Aorta (tissue), 5 donors: ENCODE data around the gene PAX7. TPM values are rescaled to one million over a fixed set of nuclear protein-coding genes. Genes with fewer than 3 reads are reported as not detected.

Source experiments
- ATAC-seq: fragments of 200-7000 bp; cut with Tn5 transposase; one replicate; pipeline ENCODE4 v1.9.1; 2022; ENCODE audit warnings: moderate library complexity; ENCODE audit not compliant: low FRiP score
- DNase-seq, 2 donors: peaks; one replicate each; pipeline ENCODE4 v3.0.0-alpha.2; 2020
- H3K27ac ChIP-seq, 2 donors: one replicate each; pipeline ENCODE4 v1.5.1; 2013; ENCODE audit warnings: low read length in 2 of 2, mild to moderate bottlenecking in 2 of 2, moderate library complexity in 2 of 2, control low read depth in 1 of 2, inconsistent platforms in 1 of 2, low read depth in 1 of 2
- H3K27me3 ChIP-seq, 2 donors: one replicate each; pipeline ENCODE4 v1.6.1; 2013; ENCODE audit warnings: control low read depth in 1 of 2, low read length in 1 of 2, mild to moderate bottlenecking in 1 of 2, moderate library complexity in 1 of 2; ENCODE audit not compliant: insufficient read depth in 2 of 2, control insufficient read depth in 1 of 2
- H3K36me3 ChIP-seq, 2 donors: one replicate each; pipeline ENCODE4 v1.6.1; 2013; ENCODE audit warnings: control low read depth in 1 of 2, low read length in 1 of 2, mild to moderate bottlenecking in 1 of 2; ENCODE audit not compliant: insufficient read depth in 2 of 2, control insufficient read depth in 1 of 2
- H3K4me1 ChIP-seq, 2 donors: one replicate each; pipeline ENCODE4 v1.6.1; 2013; ENCODE audit warnings: low read length in 2 of 2, control low read depth in 1 of 2, mild to moderate bottlenecking in 1 of 2, moderate library complexity in 1 of 2; ENCODE audit not compliant: insufficient read depth in 2 of 2, control insufficient read depth in 1 of 2
- H3K4me3 ChIP-seq, 2 donors: one replicate each; pipeline ENCODE4 v1.5.1; 2013; ENCODE audit warnings: low read length in 2 of 2, control low read depth in 1 of 2, mild to moderate bottlenecking in 1 of 2
- H3K9me3 ChIP-seq: one replicate; pipeline ENCODE4 v1.6.1; 2013; ENCODE audit warnings: mild to moderate bottlenecking, low read length; ENCODE audit not compliant: control insufficient read depth
- WGBS, 2 donors: extraction: QIAGEN DNeasy Blood & Tissue Kit; methylation state at CpG; one replicate each; pipeline ENCODE4 v1.1.7; 2013; 5-methylcytosine and 5-hydroxymethylcytosine counted together
- intact Hi-C, 2 donors: fragments of 100-400 bp; cut with DNase I; formaldehyde crosslinking; loops; one replicate each; pipeline versions ENCODE4 v1.14.2 to v1.15.0; 2022
- polyA plus RNA-seq, 2 donors: library from polyadenylated mRNA; stranded (reverse); fragments of 200-250 nt; gene quantifications; one replicate each; pipeline ENCODE4 v1.2.3, GENCODE V29; 2013
- total RNA-seq, 2 donors: library from RNA; stranded (reverse); fragmentation: NEBNext Ultra II Directional; extraction: Animal tissue kit (Norgen Biotek cat#: 25700); gene quantifications; one replicate each; pipeline ENCODE4 v1.2.1, GENCODE V29; 2021
- donor health status: healthy with polysubstance abuse.
- donor health status: Bipolar disorder and iron deficiency.
- donor health status: DM: no; HTN: no; CAD: no.
- donor health status: DM: no; HTN: no; CAD: no.
- donor health status: DM: yes; HTN: yes; CAD: no.

Gene PAX7
- total and polyA plus RNA-seq, 4 donors = not detected

DNA sequence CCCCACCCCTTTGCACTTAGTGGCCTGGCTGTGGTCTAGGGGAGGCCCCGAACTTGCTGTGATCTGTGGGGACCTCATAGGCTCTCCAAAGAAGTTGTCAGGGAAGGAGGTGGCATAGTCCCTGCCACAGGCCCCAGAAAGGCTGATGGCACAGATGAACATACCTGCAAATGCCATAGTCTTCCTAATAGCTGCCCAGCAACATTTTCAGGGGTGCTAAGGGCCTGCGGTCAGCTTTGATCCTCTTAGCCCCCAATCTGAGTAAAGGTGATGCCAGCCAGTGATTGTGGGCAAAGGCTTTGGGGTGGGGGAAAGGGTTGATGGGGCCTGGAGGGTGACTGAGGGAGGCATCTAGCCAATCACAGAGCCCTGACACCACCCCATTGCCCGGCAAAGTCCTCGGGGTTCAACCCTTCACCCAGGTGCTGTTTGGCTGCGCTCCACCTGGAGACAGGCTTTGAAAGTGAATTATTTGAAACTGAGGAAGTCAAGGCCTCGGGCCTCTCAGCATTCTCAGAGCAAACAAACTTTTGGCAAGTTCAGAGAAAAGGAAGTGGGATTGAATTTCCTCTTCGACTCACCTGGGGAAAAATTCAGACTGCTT is 35.8 kb downstream of the PAX7 start:
- intact Hi-C loops = no loop called here
- no peak for ATAC-seq
- 77% methylated on average over 7 of the region's 7 CpGs for WGBS, 2 donors

GRCh38 chr1:18667333-18667732 is 36.7 kb downstream of the PAX7 start:
- no peaks in the 10 kb centered on the region for H3K27me3 ChIP-seq
- H3K9me3 ChIP-seq = no peaks in the 10 kb centered on the region
- no peaks in the 10 kb centered on the region for H3K4me1 ChIP-seq
- no peak overlapping the region for H3K27ac ChIP-seq
- WGBS, 2 donors = 89 to 91% methylated on average over 6 of the region's 6 CpGs
- DNase-seq (no peak), ATAC-seq (no peak)
- H3K4me3 ChIP-seq = no peak overlapping the region
- no peaks in the 10 kb centered on the region for H3K36me3 ChIP-seq
- intact Hi-C loops = no loop called here

More for the DNA sequence above, 35.8 kb downstream of the PAX7 start:
- Histone ChIP-seq H3K9me3 (no peaks in the 10 kb centered on the region), H3K27ac (no peak overlapping the region), H3K4me1 (no peaks in the 10 kb centered on the region), H3K4me3 (no peak overlapping the region), H3K27me3 (no peaks in the 10 kb centered on the region), H3K36me3 (no peaks in the 10 kb centered on the region)
- no peak for DNase-seq

- Histone ChIP-seq H3K9me3 (no peaks in the 10 kb centered on the region), H3K27ac (no peak overlapping the region), H3K4me3 (no peak overlapping the region), H3K36me3 (no peaks in the 10 kb centered on the region), H3K27me3 (no peaks in the 10 kb centered on the region), H3K4me1 (no peaks in the 10 kb centered on the region)
- DNase-seq (no peak), ATAC-seq (no peak)
- WGBS, 2 donors = 46 to 54% methylated on average over 2 of the region's 2 CpGs
- intact Hi-C loops = no loop called here
Measured at GRCh38 chr1:18668046-18668445, 37.4 kb downstream of the PAX7 start.

DNA sequence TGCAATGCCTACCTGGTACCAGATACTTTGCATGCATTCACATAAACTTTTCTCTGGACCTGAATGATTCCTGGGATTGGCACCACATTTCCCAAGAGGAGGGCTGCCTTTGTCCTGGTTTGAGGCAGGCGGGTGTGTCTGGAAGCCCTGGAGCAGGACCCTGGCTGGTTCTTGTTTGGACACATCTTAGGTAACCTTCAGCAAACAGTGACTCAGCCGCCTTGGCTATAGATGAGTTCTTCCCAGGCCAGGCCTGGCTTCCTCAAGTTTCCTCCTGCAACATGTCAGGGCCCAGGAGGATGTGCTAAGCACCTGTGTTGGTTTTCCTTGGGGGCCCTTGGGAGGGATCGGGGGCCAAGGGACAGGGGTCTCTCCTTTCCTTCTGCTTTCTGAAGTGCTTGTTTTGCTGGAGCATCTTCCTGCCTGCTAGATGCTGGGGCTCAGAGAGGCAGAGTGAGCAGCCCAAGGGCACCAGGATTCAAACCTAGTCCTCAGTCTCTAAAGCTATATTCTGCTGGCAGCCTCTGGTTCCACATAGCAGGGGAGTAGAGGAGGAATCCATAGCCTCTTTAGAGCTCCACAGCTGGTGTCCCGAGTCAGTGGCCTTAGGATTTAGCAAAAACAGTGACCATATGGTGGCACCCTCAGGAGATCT is 38.2 kb downstream of the PAX7 start:
- Histone ChIP-seq H3K27me3 (no peaks in the 10 kb centered on the region), H3K9me3 (no peaks in the 10 kb centered on the region), H3K4me1 (no peaks in the 10 kb centered on the region), H3K4me3 (no peak overlapping the region), H3K27ac (no peak overlapping the region), H3K36me3 (no peaks in the 10 kb centered on the region)
- ATAC-seq (no peak), DNase-seq (no peak)
- WGBS, 2 donors = 75 to 79% methylated on average over 4 of the region's 4 CpGs
- intact Hi-C loops = no loop called here

DNA sequence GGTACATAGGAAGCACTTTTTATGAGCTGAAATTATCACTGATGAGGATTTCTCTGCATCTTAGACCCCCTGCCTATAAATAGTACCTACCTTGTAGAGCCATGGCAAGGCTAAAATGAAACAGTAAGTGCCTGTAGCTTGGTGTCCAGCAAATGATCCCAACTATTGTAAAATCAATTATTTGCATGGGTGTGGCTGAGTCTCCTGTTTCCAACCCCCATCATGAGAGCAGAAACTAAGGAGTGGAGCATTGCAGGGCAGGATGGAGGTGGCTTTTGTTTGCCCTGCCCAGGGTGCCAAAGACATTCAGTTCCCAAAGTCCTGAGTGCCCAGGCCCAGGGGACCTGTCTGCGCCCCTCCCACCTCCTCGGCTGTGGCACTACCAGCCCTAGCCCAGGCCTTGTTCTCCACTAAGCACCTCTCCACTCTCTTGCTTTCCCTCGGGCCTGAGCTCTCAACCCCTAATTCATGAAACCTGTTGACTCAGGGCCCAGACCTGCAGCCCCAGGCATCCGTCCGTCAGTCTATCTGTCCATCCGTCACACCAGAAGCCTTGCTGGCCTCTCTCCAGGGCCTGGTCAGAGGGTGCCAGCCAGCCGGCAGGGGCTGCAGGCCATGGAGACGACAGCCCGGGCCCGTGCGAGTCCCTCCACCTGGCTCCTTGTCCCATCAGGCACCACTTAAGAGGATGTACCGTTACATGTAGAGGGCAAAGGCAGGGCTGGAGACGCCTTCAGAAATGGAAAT is 39.6 kb downstream of the PAX7 start:
- ATAC-seq = no peak
- H3K36me3 ChIP-seq = no peaks in the 10 kb centered on the region
- DNase-seq = no peak
- H3K27me3 ChIP-seq = no peaks in the 10 kb centered on the region
- 85 to 89% methylated on average over 13 of the region's 13 CpGs for WGBS, 2 donors
- intact Hi-C loops = no loop called here
- H3K4me1 ChIP-seq = no peaks in the 10 kb centered on the region
- no peak overlapping the region for H3K4me3 ChIP-seq
- no peaks in the 10 kb centered on the region for H3K9me3 ChIP-seq
- no peak overlapping the region for H3K27ac ChIP-seq

GRCh38 chr1:18670868-18671225 is 40.2 kb downstream of the PAX7 start:
- DNase-seq (no peak), ATAC-seq (no peak)
- Histone ChIP-seq H3K36me3 (no peaks in the 10 kb centered on the region), H3K27ac (no peak overlapping the region), H3K27me3 (no peaks in the 10 kb centered on the region), H3K9me3 (no peaks in the 10 kb centered on the region), H3K4me3 (no peak overlapping the region), H3K4me1 (no peaks in the 10 kb centered on the region)
- 86 to 91% methylated on average over 5 of the region's 5 CpGs for WGBS, 2 donors
- intact Hi-C loops = no loop called here

DNA sequence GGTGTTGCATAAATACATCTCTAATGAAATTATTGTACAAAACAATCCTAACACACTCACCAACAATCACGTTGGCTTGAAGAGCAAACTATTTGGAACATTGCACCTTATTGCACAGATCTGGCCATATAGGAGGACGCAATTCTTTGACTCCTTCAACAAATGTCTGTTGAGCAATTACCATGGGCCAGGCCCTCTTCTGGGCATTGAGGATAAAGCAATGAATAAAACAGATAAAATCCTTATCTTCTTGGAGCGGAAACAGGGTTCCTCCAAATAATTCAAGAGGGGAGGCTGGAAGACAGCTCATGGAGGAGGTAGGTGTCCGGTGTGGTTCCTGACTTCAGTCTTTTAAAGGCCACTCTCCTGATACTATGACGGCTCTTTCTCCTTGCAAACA is 43.3 kb downstream of the PAX7 start:
- Histone ChIP-seq H3K27ac (no peak overlapping the region), H3K36me3 (no peaks in the 10 kb centered on the region), H3K9me3 (no peaks in the 10 kb centered on the region), H3K27me3 (no peaks in the 10 kb centered on the region), H3K4me3 (no peak overlapping the region), H3K4me1 (no peaks in the 10 kb centered on the region)
- 65 to 68% methylated on average over 5 of the region's 5 CpGs for WGBS, 2 donors
- DNase-seq (no peak), ATAC-seq (no peak)
- intact Hi-C loops = no loop called here

- Histone ChIP-seq H3K4me3 (no peak overlapping the region), H3K36me3 (no peaks in the 10 kb centered on the region), H3K27ac (no peak overlapping the region), H3K9me3 (no peaks in the 10 kb centered on the region), H3K27me3 (no peaks in the 10 kb centered on the region), H3K4me1 (no peaks in the 10 kb centered on the region)
- ATAC-seq = no peak
- intact Hi-C loops = no loop called here
- 27 to 34% methylated on average over 6 of the region's 6 CpGs for WGBS, 2 donors
- no peak for DNase-seq
Measured at GRCh38 chr1:18676332-18676781, 45.7 kb downstream of the PAX7 start.

GRCh38 chr1:18681423-18681835 is 50.8 kb downstream of the PAX7 start:
- DNase-seq (no peak), ATAC-seq (no peak)
- 67 to 72% methylated on average over 4 of the region's 4 CpGs for WGBS, 2 donors
- intact Hi-C loops = no loop called here
- Histone ChIP-seq H3K27me3 (no peaks in the 10 kb centered on the region), H3K4me1 (no peaks in the 10 kb centered on the region), H3K36me3 (no peaks in the 10 kb centered on the region), H3K9me3 (no peaks in the 10 kb centered on the region), H3K4me3 (no peak overlapping the region), H3K27ac (no peak overlapping the region)
